Transverse colon (tissue), 4 donors: ENCODE data around the gene ANKRD44. TPM values are rescaled to one million over a fixed set of nuclear protein-coding genes. Genes with fewer than 3 reads are reported as not detected.

Experiments
- DNase-seq: peaks from one replicate; pipeline ENCODE4 v3.0.0-alpha.2; 2019
- H3K27ac ChIP-seq, 4 donors: fragments of 200-600 bp; sonication (generic); 2 replicates each; pipeline ENCODE4 v1.5.1; 2016 to 2018; ENCODE audit warnings: inconsistent platforms in 4 of 4
- H3K27me3 ChIP-seq: fragments of 200-600 bp; sonication (generic); 2 replicates; pipeline ENCODE4 v1.5.1; 2017; ENCODE audit warnings: inconsistent platforms
- H3K36me3 ChIP-seq, 4 donors: fragments of 200-600 bp; sonication (generic); 2 replicates each; pipeline ENCODE4 v1.5.1; 2017 to 2019; ENCODE audit warnings: inconsistent platforms in 4 of 4
- H3K4me1 ChIP-seq, 4 donors: fragments of 200-600 bp; sonication (generic); 2 replicates each; pipeline ENCODE4 v1.5.1; 2017 to 2020; ENCODE audit warnings: inconsistent platforms in 4 of 4
- H3K4me3 ChIP-seq, 4 donors: fragments of 200-600 bp; sonication (generic); 1 replicate in 1 of 4; 2 replicates in 3 of 4; pipeline versions ENCODE4 v1.5.1 to v1.6.1; 2017 to 2019; ENCODE audit warnings: inconsistent platforms in 4 of 4
- H3K9me3 ChIP-seq, 2 donors: fragments of 200-600 bp; sonication (generic); 2 replicates each; pipeline ENCODE4 v1.5.1; 2017 to 2019; ENCODE audit warnings: inconsistent platforms in 2 of 2
- CTCF ChIP-seq, 5 experiments: fragments of 200-600 bp in 3 of 5; fragments of 450-650 bp in 2 of 5; sonication (generic) in 3 of 5; IDR thresholded peaks; 1 replicate in 2 of 5; 2 replicates in 3 of 5; pipeline ENCODE4 v1.5.1; 2016 to 2017; ENCODE audit warnings: antibody characterized with exemption in 5 of 5, inconsistent platforms in 3 of 5, mild to moderate bottlenecking in 2 of 5, moderate library complexity in 1 of 5
- EP300 ChIP-seq: sonication (generic); formaldehyde crosslinking; IDR thresholded peaks from one replicate; pipeline ENCODE4 v1.6.1; 2017; ENCODE audit warnings: antibody characterized with exemption, low read depth
- POLR2A ChIP-seq: fragments of 450-650 bp; IDR thresholded peaks from one replicate; pipeline ENCODE4 v1.6.1; 2016; ENCODE audit warnings: antibody characterized with exemption, mild to moderate bottlenecking, moderate library complexity
- POLR2AphosphoS5 ChIP-seq, 3 donors: sonication (generic); formaldehyde crosslinking; IDR thresholded peaks; one replicate each; pipeline ENCODE4 v1.6.1; 2016; ENCODE audit warnings: antibody characterized with exemption in 3 of 3
- WGBS, 2 donors: methylation state at CpG; one replicate each; pipeline ENCODE4 v1.1.5; 2018; ENCODE audit warnings: low coverage in 1 of 2; 5-methylcytosine and 5-hydroxymethylcytosine counted together
- in situ Hi-C, 4 donors: fragments of 200-750 bp; cut with MboI; loops; one replicate each; pipeline versions ENCODE4 v1.15.0 to v1.15.1; 2017; ENCODE audit warnings: low sequenced_read_pairs in 3 of 4, low pct_ligation_motif_present in 1 of 4, low pct_unique_long_range_greater_than_20kb in 1 of 4
- intact Hi-C: fragments of 100-400 bp; cut with DNase I; formaldehyde crosslinking; loops from one replicate; pipeline ENCODE4 v1.15.1; 2023; ENCODE audit warnings: low total_unique reads
- total RNA-seq, 4 donors: library from RNA; depleted of rRNA; stranded (reverse); fragments of >200 nt; gene quantifications; one replicate each; pipeline ENCODE4 v1.1.0, GENCODE V29; 2016

The ANKRD44 gene
- total RNA-seq, 4 donors from 2014 or later = 13.9 to 46.8 (median 27.5) TPM

- TF ChIP-seq EP300 = no peak
- TF ChIP-seq POLR2A = no peak
- no peak for TF ChIP-seq POLR2AphosphoS5 (IDR thresholded peaks at IDR 0.05)
- TF ChIP-seq CTCF (IDR thresholded peaks at IDR 0.05) = no peak
- H3K27ac ChIP-seq = no peak overlapping the region
- WGBS, 2 donors = 57 to 82% methylated on average over 1 of the region's 1 CpG
- H3K4me3 ChIP-seq = no peak overlapping the region
- H3K36me3 ChIP-seq = no peaks in the 10 kb centered on the region
- no peaks in the 10 kb centered on the region for H3K4me1 ChIP-seq
- intact Hi-C loops = no loop called here
- in situ Hi-C loops = no loop called here
- no peaks in the 10 kb centered on the region for H3K27me3 ChIP-seq
- no peak for DNase-seq
- no peaks in the 10 kb centered on the region for H3K9me3 ChIP-seq
Measured at GRCh38 chr2:196980001-196980400, 330.6 kb downstream of the ANKRD44 start.

GRCh38 chr2:196977507-196977906 is 333.1 kb downstream of the ANKRD44 start:
- H3K27me3 ChIP-seq = no peaks in the 10 kb centered on the region
- 51 to 60% methylated on average over 2 of the region's 2 CpGs for WGBS, 2 donors
- in situ Hi-C loops = no loop called here

GRCh38 chr2:196974970-196975369 is 335.6 kb downstream of the ANKRD44 start:
- 60 to 63% methylated on average over 1 of the region's 1 CpG for WGBS, 2 donors
- TF ChIP-seq POLR2A (no peak), EP300 (no peak), POLR2AphosphoS5 (IDR thresholded peaks at IDR 0.05) (no peak), CTCF (IDR thresholded peaks at IDR 0.05) (no peak)
- Histone ChIP-seq H3K36me3 (no peaks in the 10 kb centered on the region), H3K27ac (no peak overlapping the region), H3K27me3 (no peaks in the 10 kb centered on the region), H3K4me1 (no peaks in the 10 kb centered on the region), H3K4me3 (no peak overlapping the region), H3K9me3 (no peaks in the 10 kb centered on the region)
- intact Hi-C loops (no loop called here), in situ Hi-C loops (no loop called here)
- no peak for DNase-seq

More at GRCh38 chr2:196977507-196977906, 333.1 kb downstream of the ANKRD44 start:
- no peak for DNase-seq
- intact Hi-C loops = no loop called here
- Histone ChIP-seq H3K4me3 (no peak overlapping the region), H3K4me1 (no peaks in the 10 kb centered on the region), H3K36me3 (no peaks in the 10 kb centered on the region), H3K9me3 (no peaks in the 10 kb centered on the region), H3K27ac (no peak overlapping the region)
- TF ChIP-seq POLR2AphosphoS5 (IDR thresholded peaks at IDR 0.05) (no peak), POLR2A (no peak), EP300 (no peak), CTCF (IDR thresholded peaks at IDR 0.05) (no peak)

GRCh38 chr2:196971574-196972279 is 338.9 kb downstream of the ANKRD44 start:
- Histone ChIP-seq H3K4me3 (no peak overlapping the region), H3K27me3 (no peaks in the 10 kb centered on the region), H3K4me1 (peaks cover 0 to 7% (median 3%) of the 10 kb centered on the region in 4 donors), H3K27ac (no peak overlapping the region), H3K9me3 (no peaks in the 10 kb centered on the region), H3K36me3 (no peaks in the 10 kb centered on the region)
- WGBS, 2 donors = 71 to 80% methylated on average over 1 to 3 of the region's 3 CpGs
- intact Hi-C loops (no loop called here), in situ Hi-C loops (no loop called here)
- no peak for TF ChIP-seq EP300
- TF ChIP-seq CTCF (IDR thresholded peaks at IDR 0.05) = no peak
- DNase-seq = no peak
